ENCODE measurements around the gene RNASE1.
"Not testable (repeated sequence)": the region's sequence is repeated elsewhere in the genome, so short reads cannot be mapped to it uniquely, and the experiment has no call there.

RNASE1 gene

DNA sequence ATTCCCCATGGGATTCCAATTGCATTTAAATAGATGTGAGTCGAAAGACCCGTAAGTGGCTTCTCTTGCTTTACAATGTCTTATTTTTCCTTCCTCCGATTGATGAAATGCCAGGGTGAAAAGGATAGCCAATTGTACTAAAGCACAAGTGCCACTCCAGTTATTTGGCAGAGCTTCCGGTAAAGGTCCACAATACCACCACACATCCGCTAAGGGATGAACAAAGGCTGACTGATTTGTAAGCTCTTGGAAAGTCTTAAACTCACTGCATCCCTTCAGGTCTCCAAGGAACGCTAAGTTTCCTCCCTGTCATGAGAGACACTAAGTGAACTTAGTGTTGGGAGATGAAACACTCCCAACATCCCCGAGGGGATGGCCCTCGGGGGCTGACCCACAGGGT, 21.2 kb upstream of the RNASE1 start:
- H2AFZ ChIP-seq (ENCODE audit: low read length): no peak overlapping the region
- H3K4me2 ChIP-seq (ENCODE audit: insufficient read depth, low read length, poor library complexity, severe bottlenecking): no peak overlapping the region
- no peak for DNase-seq (ENCODE audit: low spot score)
- no peak overlapping the region for H3K9ac ChIP-seq (ENCODE audit: low read depth, low read length, poor library complexity)
- H2BK15ac ChIP-seq (ENCODE audit: low read length): no peak overlapping the region
- no peak overlapping the region for H2BK12ac ChIP-seq (ENCODE audit: low read length)
- H4K8ac ChIP-seq (ENCODE audit: low read depth, low read length): no peak overlapping the region
- no peak overlapping the region for H3K18ac ChIP-seq (ENCODE audit: low read length)
- no peak overlapping the region for H3K27ac ChIP-seq (replicated peaks; ENCODE audit: low read length)
- no peak overlapping the region for H3K23ac ChIP-seq (ENCODE audit: low read depth, low read length, poor library complexity)
- no peak overlapping the region for H2BK120ac ChIP-seq (ENCODE audit: low read depth, low read length)
- H3K36me3 ChIP-seq (replicated peaks in 1 of 2; ENCODE audit: control insufficient read depth in 2 of 2, insufficient read depth in 2 of 2, low read length in 2 of 2): no peaks in the 10 kb centered on the region
- no peak overlapping the region for H2BK5ac ChIP-seq (ENCODE audit: low read length)
- H3K9me3 ChIP-seq (replicated peaks in 1 of 2; ENCODE audit: control insufficient read depth in 2 of 2, insufficient read depth in 1 of 2, low read depth in 1 of 2, low read length in 2 of 2): peaks cover 0 to 5% of the 10 kb centered on the region in 2 donors
- peaks cover 0 to 3% of the 10 kb centered on the region in 2 donors for H3K4me1 ChIP-seq (ENCODE audit: control insufficient read depth in 2 of 2, insufficient read depth in 1 of 2, low read depth in 1 of 2, low read length in 2 of 2)
- no peak overlapping the region for H3K14ac ChIP-seq (ENCODE audit: low read length)
- H4K91ac ChIP-seq (ENCODE audit: low read depth, low read length, poor library complexity): no peak overlapping the region
- no peak overlapping the region for H2AK5ac ChIP-seq (ENCODE audit: low read depth, low read length)
- no peak overlapping the region for H3K4me3 ChIP-seq (ENCODE audit: low read length in 2 of 2)
- H3K27me3 ChIP-seq (ENCODE audit: control insufficient read depth in 3 of 3, insufficient read depth in 3 of 3, low read depth in 1 of 3, low read length in 3 of 3): no peaks in the 10 kb centered on the region
- H3K4ac ChIP-seq (ENCODE audit: low read length): no peak overlapping the region
- no CpG with 5 or more reads among the region's 8 CpGs for WGBS, 2 donors (ENCODE audit: extremely low coverage in 2 of 2, insufficient read length in 2 of 2, insufficient replicate concordance in 1 of 2)
- H3K79me1 ChIP-seq (ENCODE audit: low read depth, low read length): no peaks in the 10 kb centered on the region

DNA sequence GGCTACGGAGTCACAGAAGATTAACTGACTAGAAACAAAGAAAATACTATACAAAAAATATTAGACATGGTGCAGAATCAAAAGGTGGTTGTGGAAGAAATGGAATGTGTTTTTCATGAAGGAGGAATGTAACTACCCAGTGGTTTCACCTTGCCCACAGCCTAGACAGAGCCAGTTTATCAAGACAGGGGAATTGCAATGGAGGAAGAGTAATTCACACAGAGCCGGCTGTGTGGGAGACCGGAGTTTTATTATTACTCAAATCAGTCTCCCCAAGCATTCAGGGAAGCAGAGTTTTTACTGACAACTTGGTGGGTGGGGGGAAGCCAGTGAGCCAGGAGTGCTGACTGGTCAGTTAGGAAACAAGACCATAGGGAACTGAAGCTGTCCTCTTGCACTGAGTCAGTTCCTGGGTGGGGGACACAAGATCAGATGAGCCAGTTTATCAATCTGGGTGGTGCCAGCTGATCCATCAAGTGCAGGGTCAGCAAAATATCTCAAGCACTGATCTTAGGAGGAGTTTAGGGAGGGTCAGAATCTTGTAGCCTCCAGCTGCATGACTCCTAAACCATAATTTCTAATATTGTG, 19.0 kb upstream of the RNASE1 start:
- H3K4ac ChIP-seq (ENCODE audit: low read length); H3K4me2 ChIP-seq (ENCODE audit: insufficient read depth, low read length, poor library complexity, severe bottlenecking); H3K18ac ChIP-seq (ENCODE audit: low read length); H3K27me3 ChIP-seq (ENCODE audit: control insufficient read depth in 3 of 3, insufficient read depth in 3 of 3, low read depth in 1 of 3, low read length in 3 of 3); H2BK15ac ChIP-seq (ENCODE audit: low read length); H2BK12ac ChIP-seq (ENCODE audit: low read length); H3K14ac ChIP-seq (ENCODE audit: low read length); H4K8ac ChIP-seq (ENCODE audit: low read depth, low read length); H2BK5ac ChIP-seq (ENCODE audit: low read length); H3K27ac ChIP-seq (replicated peaks; ENCODE audit: low read length); H3K23ac ChIP-seq (ENCODE audit: low read depth, low read length, poor library complexity); H3K36me3 ChIP-seq (replicated peaks in 1 of 2; ENCODE audit: control insufficient read depth in 2 of 2, insufficient read depth in 2 of 2, low read length in 2 of 2); H3K4me1 ChIP-seq (ENCODE audit: control insufficient read depth in 2 of 2, insufficient read depth in 1 of 2, low read depth in 1 of 2, low read length in 2 of 2); H3K9ac ChIP-seq (ENCODE audit: low read depth, low read length, poor library complexity); H3K4me3 ChIP-seq (ENCODE audit: low read length in 2 of 2); H3K79me1 ChIP-seq (ENCODE audit: low read depth, low read length); H2AFZ ChIP-seq (ENCODE audit: low read length); DNase-seq (ENCODE audit: low spot score); H2AK5ac ChIP-seq (ENCODE audit: low read depth, low read length); H3K9me3 ChIP-seq (replicated peaks in 1 of 2; ENCODE audit: control insufficient read depth in 2 of 2, insufficient read depth in 1 of 2, low read depth in 1 of 2, low read length in 2 of 2); H4K91ac ChIP-seq (ENCODE audit: low read depth, low read length, poor library complexity); H2BK120ac ChIP-seq (ENCODE audit: low read depth, low read length): not testable (repeated sequence)
- WGBS, 2 donors (ENCODE audit: extremely low coverage in 2 of 2, insufficient read length in 2 of 2, insufficient replicate concordance in 1 of 2): no CpG with 5 or more reads among the region's 3 CpGs

DNA sequence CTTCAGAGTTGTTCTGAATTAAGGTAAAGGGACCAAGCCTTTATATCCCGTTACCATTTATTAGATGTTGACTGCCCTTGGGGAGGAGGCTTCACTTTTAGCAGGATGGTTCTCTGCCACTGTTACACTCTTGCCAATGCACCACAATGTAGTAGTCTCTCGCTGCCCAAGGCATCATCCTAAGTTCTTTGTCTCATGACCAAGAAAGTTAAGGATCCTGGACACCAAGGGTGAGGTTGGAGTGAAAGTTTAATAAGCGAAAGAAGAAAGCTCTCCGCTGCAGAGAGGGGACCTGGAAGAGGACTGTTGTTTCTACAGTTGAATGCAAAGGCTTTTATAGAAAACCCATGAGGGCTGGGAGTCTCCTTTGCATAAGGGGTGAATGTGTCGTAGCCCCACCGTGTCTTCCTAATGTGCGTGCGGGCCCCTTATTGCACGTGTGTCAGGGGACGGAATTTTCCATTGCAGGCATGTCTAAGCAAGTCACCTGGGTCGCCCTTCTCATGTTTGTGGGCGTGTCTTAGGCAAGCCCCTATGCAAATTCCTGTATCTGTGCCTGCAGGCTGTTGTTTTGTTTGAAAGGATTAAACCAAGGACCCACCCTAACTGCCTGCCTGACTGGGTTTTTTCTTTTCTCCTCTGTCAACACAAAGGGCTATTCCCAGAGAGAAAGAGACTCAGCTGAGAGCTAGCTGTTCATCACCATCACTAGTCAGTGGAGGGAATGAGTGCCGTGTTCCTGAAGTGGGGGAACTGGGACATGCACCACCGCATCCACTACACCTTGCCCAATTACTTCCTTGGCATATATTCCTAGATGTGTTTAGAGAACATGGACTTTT, 17.6 kb upstream of the RNASE1 start:
- no peak overlapping the region for H3K4ac ChIP-seq (ENCODE audit: low read length)
- H4K8ac ChIP-seq (ENCODE audit: low read depth, low read length): no peak overlapping the region
- no peak overlapping the region for H3K14ac ChIP-seq (ENCODE audit: low read length)
- H3K4me1 ChIP-seq (ENCODE audit: control insufficient read depth in 2 of 2, insufficient read depth in 1 of 2, low read depth in 1 of 2, low read length in 2 of 2): peaks cover 2 to 3% of the 10 kb centered on the region in 2 donors
- no peak overlapping the region for H3K4me3 ChIP-seq (ENCODE audit: low read length in 2 of 2)
- no peaks in the 10 kb centered on the region for H3K9me3 ChIP-seq (replicated peaks in 1 of 2; ENCODE audit: control insufficient read depth in 2 of 2, insufficient read depth in 1 of 2, low read depth in 1 of 2, low read length in 2 of 2)
- peak overlapping the region; percentile 66 for H3K27ac ChIP-seq (replicated peaks; ENCODE audit: low read length)
- H3K4me2 ChIP-seq (ENCODE audit: insufficient read depth, low read length, poor library complexity, severe bottlenecking): no peak overlapping the region
- H3K18ac ChIP-seq (ENCODE audit: low read length): peak overlapping the region; percentile 57
- no peak overlapping the region for H2AK5ac ChIP-seq (ENCODE audit: low read depth, low read length)
- no peak overlapping the region for H2BK12ac ChIP-seq (ENCODE audit: low read length)
- peak overlapping the region; percentile 5 for H2AFZ ChIP-seq (ENCODE audit: low read length)
- no peaks in the 10 kb centered on the region for H3K27me3 ChIP-seq (ENCODE audit: control insufficient read depth in 3 of 3, insufficient read depth in 3 of 3, low read depth in 1 of 3, low read length in 3 of 3)
- H4K91ac ChIP-seq (ENCODE audit: low read depth, low read length, poor library complexity): no peak overlapping the region
- H3K23ac ChIP-seq (ENCODE audit: low read depth, low read length, poor library complexity): no peak overlapping the region
- H2BK120ac ChIP-seq (ENCODE audit: low read depth, low read length): no peak overlapping the region
- no peak overlapping the region for H2BK15ac ChIP-seq (ENCODE audit: low read length)
- H3K79me1 ChIP-seq (ENCODE audit: low read depth, low read length): no peaks in the 10 kb centered on the region
- DNase-seq (ENCODE audit: low spot score): peak; percentile 50
- H3K9ac ChIP-seq (ENCODE audit: low read depth, low read length, poor library complexity): no peak overlapping the region
- H2BK5ac ChIP-seq (ENCODE audit: low read length): peak overlapping the region; percentile 26
- no CpG with 5 or more reads among the region's 14 CpGs for whole genome bisulfite sequencing, 2 donors (ENCODE audit: extremely low coverage in 2 of 2, insufficient read length in 2 of 2, insufficient replicate concordance in 1 of 2)
- H3K36me3 ChIP-seq (replicated peaks in 1 of 2; ENCODE audit: control insufficient read depth in 2 of 2, insufficient read depth in 2 of 2, low read length in 2 of 2): no peaks in the 10 kb centered on the region

DNA sequence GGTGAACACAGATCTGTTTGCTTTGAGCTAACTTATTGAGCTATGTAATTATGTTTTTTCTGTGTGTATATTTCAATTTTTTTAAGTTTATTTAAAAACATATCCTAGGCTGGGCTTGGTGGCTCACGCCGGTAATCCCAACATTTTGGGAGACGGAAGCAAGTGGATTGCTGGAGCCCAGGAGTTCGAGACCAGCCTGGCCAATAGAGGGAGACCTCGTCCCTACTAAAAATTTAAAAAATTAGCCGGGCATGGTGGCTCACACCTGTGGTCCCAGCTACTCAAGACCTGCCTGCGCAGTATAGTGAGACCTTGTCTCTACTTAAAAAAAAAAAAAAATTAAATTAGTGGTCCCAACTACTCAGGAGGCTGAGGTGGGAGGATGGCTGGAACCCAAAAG, 16.2 kb upstream of the RNASE1 start:
- H2BK12ac ChIP-seq (ENCODE audit: low read length): no peak overlapping the region
- H3K4me3 ChIP-seq (ENCODE audit: low read length in 2 of 2): no peak overlapping the region
- H3K18ac ChIP-seq (ENCODE audit: low read length): no peak overlapping the region
- DNase-seq (ENCODE audit: low spot score): no peak
- H3K36me3 ChIP-seq (replicated peaks in 1 of 2; ENCODE audit: control insufficient read depth in 2 of 2, insufficient read depth in 2 of 2, low read length in 2 of 2): no peaks in the 10 kb centered on the region
- no peak overlapping the region for H2BK15ac ChIP-seq (ENCODE audit: low read length)
- H3K4ac ChIP-seq (ENCODE audit: low read length): no peak overlapping the region
- H3K27me3 ChIP-seq (ENCODE audit: control insufficient read depth in 3 of 3, insufficient read depth in 3 of 3, low read depth in 1 of 3, low read length in 3 of 3): no peaks in the 10 kb centered on the region
- no peak overlapping the region for H3K27ac ChIP-seq (replicated peaks; ENCODE audit: low read length)
- H3K4me1 ChIP-seq (ENCODE audit: control insufficient read depth in 2 of 2, insufficient read depth in 1 of 2, low read depth in 1 of 2, low read length in 2 of 2): peaks cover 2 to 3% of the 10 kb centered on the region in 2 donors
- H3K14ac ChIP-seq (ENCODE audit: low read length): no peak overlapping the region
- H3K9me3 ChIP-seq (replicated peaks in 1 of 2; ENCODE audit: control insufficient read depth in 2 of 2, insufficient read depth in 1 of 2, low read depth in 1 of 2, low read length in 2 of 2): no peaks in the 10 kb centered on the region
- no peak overlapping the region for H2AFZ ChIP-seq (ENCODE audit: low read length)
- no peak overlapping the region for H3K9ac ChIP-seq (ENCODE audit: low read depth, low read length, poor library complexity)
- H2AK5ac ChIP-seq (ENCODE audit: low read depth, low read length): no peak overlapping the region
- no peak overlapping the region for H4K8ac ChIP-seq (ENCODE audit: low read depth, low read length)
- no peaks in the 10 kb centered on the region for H3K79me1 ChIP-seq (ENCODE audit: low read depth, low read length)
- no peak overlapping the region for H3K23ac ChIP-seq (ENCODE audit: low read depth, low read length, poor library complexity)
- H4K91ac ChIP-seq (ENCODE audit: low read depth, low read length, poor library complexity): no peak overlapping the region
- no peak overlapping the region for H3K4me2 ChIP-seq (ENCODE audit: insufficient read depth, low read length, poor library complexity, severe bottlenecking)
- no peak overlapping the region for H2BK5ac ChIP-seq (ENCODE audit: low read length)
- H2BK120ac ChIP-seq (ENCODE audit: low read depth, low read length): no peak overlapping the region
- no CpG with 5 or more reads among the region's 7 CpGs for WGBS, 2 donors (ENCODE audit: extremely low coverage in 2 of 2, insufficient read length in 2 of 2, insufficient replicate concordance in 1 of 2)

Measured in neuronal stem cell (in vitro differentiated cells).